HG03045 (cell line): ENCODE results near the gene RNF166.

ENCODE experiments used
- ATAC-seq: cut with Tn5 transposase; IDR thresholded peaks from one replicate; pipeline ENCODE4 v1.9.1; 2021; ENCODE audit warnings: mild to moderate bottlenecking, moderate library complexity; ENCODE audit not compliant: unreplicated experiment

RNF166 gene

GRCh38 chr16:88739977-88740726 lies 33.9 kb upstream of the RNF166 start:
- ATAC-seq: no peak

GRCh38 chr16:88739139-88739976 lies 33.1 kb upstream of the RNF166 start:
- no peak for ATAC-seq

GRCh38 chr16:88738151-88739084 lies 32.2 kb upstream of the RNF166 start:
- no peak for ATAC-seq

- no peak for ATAC-seq
These were observed 31.3 kb upstream of the RNF166 start for GRCh38 chr16:88737298-88738150.

- ATAC-seq: no peak
These were observed 30.3 kb upstream of the RNF166 start for GRCh38 chr16:88736496-88736895.

- no peak for ATAC-seq
These were observed 29.9 kb upstream of the RNF166 start for GRCh38 chr16:88736088-88736487.

- ATAC-seq: no peak
These were observed 29.4 kb upstream of the RNF166 start for GRCh38 chr16:88735616-88736015.

GRCh38 chr16:88735121-88735520 lies 28.9 kb upstream of the RNF166 start:
- no peak for ATAC-seq

GRCh38 chr16:88734361-88734728 lies 28.1 kb upstream of the RNF166 start:
- no peak for ATAC-seq

GRCh38 chr16:88733630-88734360 lies 27.6 kb upstream of the RNF166 start:
- ATAC-seq: no peak

GRCh38 chr16:88732961-88733294 lies 26.7 kb upstream of the RNF166 start:
- no peak for ATAC-seq

- no peak for ATAC-seq
These were observed 26.2 kb upstream of the RNF166 start for GRCh38 chr16:88732172-88732960.

- no peak for ATAC-seq
These were observed 25.5 kb upstream of the RNF166 start for GRCh38 chr16:88731699-88732098.

- no peak for ATAC-seq
These were observed 24.7 kb upstream of the RNF166 start for GRCh38 chr16:88730632-88731607.

GRCh38 chr16:88727871-88728270 lies 21.7 kb upstream of the RNF166 start:
- ATAC-seq: no peak

- ATAC-seq: no peak
These were observed 20.8 kb upstream of the RNF166 start for GRCh38 chr16:88726981-88727380.

- ATAC-seq: no peak
These were observed 20.2 kb upstream of the RNF166 start for GRCh38 chr16:88726408-88726749.
